Erythroblast (primary cell): ENCODE measurements around the gene F11R.
A peak's percentile ranks its signal among the peaks of the same experiment; 100 is the strongest.
"Not testable (repeated sequence)": the region's sequence is repeated elsewhere in the genome, so short reads cannot be mapped to it uniquely, and the experiment has no call there.

ENCODE experiments used
- DNase-seq, 2 experiments: peaks; one replicate each; lab custom pipeline; 2025; lab: John Stamatoyannopoulos, UW
- GATA1 ChIP-seq: IDR thresholded peaks from 2 replicates; pipeline ENCODE4 v1.6.1; 2011; ENCODE audit warnings: low read depth, mild to moderate bottlenecking, control low read depth, low read length, moderate library complexity
- POLR2A ChIP-seq: IDR thresholded peaks from 2 replicates; pipeline ENCODE4 v1.6.1; 2011; ENCODE audit warnings: mild to moderate bottlenecking, low read length

The F11R gene

GRCh38 chr1:161020509-161021164 is at the start of gene F11R:
Gene F11R, minus strand, starts transcription at chr1:161021152. Its CDS starts 79 bp downstream, at chr1:161021073.
- DNase-seq: peak; percentile 89 to 91
- no peak for TF ChIP-seq GATA1
- peak; percentile 81 for TF ChIP-seq POLR2A

GRCh38 chr1:161069731-161070270 is 48.8 kb upstream of the F11R start, which contains the start of gene ARHGAP30:
Gene ARHGAP30, minus strand, starts transcription at chr1:161069891. Its CDS starts 267 bp downstream, at chr1:161069624.
- DNase-seq: no peak
- TF ChIP-seq POLR2A (peak; percentile 27), GATA1 (no peak)

DNA sequence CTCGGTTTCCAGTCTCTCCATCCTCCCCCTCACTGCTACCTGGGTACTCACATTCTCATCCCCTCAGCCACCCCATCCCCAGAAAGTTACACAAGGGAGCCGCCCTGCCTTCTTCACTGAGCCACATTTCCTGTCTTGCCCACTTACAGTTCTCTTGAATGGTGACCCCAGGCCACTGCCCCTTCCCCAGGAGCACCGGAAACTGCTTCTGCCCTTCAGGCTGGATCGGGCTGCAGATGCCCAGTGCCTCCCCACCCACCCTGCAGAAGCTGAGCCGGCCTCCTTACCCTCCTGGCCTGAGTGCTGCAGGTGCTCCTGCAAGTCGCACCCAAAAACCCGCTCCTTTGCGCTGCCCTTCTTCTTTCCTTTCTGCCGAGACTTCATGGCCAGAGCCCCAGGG is 48.3 kb upstream of the F11R start:
- TF ChIP-seq POLR2A (no peak), GATA1 (no peak)
- no peak for DNase-seq

DNA sequence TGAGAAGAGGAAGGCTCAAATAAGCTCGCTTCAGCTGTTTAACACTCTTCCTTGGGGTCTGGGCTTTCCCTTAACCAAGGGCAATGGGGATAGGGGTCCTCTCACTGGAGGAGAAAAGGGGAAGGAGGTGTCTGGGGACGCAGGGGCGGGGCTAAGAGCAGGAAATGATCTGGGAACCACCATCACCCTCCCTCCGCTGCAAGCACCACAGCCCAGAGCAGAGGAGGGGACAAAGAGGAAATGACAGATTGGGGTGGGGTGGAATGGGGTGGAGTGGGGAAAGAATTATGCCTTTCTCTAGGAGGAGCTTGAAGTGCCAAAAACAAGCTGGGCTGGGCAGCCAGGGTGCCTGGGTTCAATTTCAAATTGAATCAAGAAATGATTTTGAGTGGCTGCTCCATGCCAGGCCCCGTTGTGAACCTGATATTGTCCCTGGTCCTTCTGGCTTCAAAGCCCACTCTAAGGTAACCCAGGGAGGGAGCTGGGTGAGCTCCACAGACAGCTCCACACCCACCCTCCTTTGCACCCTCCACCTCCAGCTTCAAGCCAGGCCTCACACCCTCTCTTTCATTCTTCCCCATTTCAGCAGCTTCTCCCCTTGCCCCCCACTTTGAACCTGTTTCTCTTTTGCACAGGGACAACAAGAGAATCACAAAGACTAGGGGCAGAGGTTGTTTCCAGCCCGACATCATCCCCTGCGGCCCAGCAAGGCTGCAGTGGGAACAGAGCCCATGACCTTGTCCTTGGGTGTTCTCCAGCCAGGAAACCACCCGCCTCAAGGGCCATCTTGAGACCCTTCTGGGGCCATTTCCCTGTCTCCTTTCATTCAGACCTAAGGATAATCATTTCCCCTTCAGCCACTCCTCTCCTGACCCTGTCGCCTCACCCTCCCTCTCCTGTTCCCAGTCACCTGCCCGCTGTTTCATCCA is 47.6 kb upstream of the F11R start:
- DNase-seq: no peak
- TF ChIP-seq POLR2A: peak; percentile 11
- no peak for TF ChIP-seq GATA1

DNA sequence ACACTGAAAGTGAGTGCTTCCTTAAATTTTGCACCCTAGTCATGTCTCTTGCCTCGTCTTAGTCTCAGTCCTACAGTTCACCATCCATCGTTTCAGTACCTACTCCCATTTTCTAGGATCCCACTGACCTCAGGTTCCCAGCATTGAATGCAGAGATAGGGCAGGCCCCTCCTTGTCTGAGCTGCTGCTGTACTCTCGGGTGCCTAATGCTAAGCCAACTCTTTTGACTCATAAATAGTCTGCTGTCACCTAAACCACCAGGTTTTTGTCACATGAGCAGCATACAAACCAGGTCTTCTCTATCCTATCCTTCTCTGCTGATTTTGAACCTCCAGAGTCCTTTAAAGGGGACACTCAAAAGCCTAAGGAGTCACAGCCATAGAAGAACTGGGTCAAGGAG is 45.7 kb upstream of the F11R start:
- DNase-seq: no peak
- no peak for TF ChIP-seq POLR2A
- TF ChIP-seq GATA1: no peak

- DNase-seq: not testable (repeated sequence)
Observed at GRCh38 chr1:161065681-161066080, 44.7 kb upstream of the F11R start.

DNA sequence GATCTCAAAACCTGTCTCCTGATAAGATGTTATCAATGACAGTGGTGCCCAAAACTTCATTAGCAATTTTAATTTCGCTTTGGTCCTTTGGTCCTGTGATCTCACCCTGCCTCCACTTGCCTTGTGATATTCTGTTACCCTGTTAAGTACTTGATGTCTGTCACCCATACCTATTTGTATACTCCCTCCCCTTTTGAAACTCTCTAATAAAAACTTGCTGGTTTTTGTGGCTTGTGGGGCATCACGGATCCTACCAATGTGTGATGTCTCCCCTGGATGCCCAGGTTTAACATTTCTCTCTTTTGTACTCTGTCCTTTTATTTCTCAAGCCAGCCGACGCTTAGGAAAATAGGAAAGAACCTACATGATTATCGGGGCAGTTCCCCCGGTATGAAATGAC is 43.0 kb upstream of the F11R start:
- DNase-seq: not testable (repeated sequence)

GRCh38 chr1:161061419-161061818 is 40.5 kb upstream of the F11R start:
- TF ChIP-seq GATA1 (no peak), POLR2A (no peak)
- DNase-seq: no peak

DNA sequence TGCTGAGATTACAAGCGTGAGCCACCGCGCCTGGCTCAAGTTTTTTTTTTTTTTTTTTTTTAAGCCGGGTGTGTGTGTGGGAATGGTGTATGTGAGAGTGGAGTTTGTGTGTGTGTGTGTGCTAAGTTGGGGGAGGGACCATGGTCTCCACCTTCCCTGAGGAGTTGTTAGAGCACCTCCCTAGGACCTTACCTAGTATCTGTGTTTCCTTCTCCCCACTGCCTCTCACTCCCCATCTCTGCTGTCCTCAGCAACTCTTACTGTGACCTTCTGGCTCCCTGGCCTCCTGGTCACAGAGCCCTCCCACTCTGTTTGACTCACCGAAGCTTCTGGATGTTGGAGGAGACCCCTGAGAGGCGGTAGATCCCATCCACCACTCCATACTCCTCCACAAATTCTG is 38.3 kb upstream of the F11R start:
- no peak for TF ChIP-seq GATA1
- no peak for TF ChIP-seq POLR2A

DNA sequence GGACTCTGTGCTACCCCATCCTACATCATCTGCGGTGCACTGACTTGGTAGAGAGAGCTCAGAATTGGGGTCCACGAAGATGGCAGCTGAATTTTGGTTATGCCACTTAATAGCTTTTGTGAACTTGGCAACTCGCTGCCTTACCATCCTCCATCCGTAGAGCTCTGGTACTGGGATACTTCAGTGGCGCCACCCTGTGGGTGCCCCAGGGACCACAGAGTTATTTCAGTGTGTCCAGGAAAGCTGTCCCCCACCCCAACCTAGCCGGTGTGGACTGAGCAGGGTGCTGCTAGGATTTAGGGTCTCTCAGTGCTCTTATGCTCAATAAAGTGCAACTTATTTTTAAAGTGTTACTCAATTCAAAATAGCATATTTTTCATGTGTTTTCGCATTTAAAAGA is 33.9 kb upstream of the F11R start:
- no peak for TF ChIP-seq GATA1
- no peak for TF ChIP-seq POLR2A

More for the DNA sequence above, 38.3 kb upstream of the F11R start:
- DNase-seq: no peak

DNA sequence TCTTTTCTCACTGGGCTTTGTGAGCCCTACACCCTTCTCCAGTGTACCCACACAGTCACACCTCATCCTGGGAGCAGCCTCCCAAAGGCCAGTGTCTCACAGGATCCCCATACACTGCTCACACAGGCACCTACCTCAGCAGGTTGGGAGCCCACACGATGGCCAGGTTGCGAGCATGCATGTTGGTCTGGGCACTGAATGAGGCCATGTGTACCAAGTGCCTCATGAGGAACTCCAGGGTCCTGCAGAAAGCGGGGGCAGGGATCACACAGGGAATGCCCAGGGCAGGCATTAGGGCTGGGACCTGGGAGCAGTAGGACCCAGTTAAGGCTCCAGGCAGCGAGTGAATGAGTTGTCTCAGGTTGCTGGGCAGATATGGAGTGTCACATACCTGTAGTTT is 33.3 kb upstream of the F11R start:
- DNase-seq: no peak
- TF ChIP-seq GATA1 (no peak), POLR2A (no peak)

More for the DNA sequence above, 33.9 kb upstream of the F11R start:
- DNase-seq: peak in 1 of 2 experiments; percentile 41

GRCh38 chr1:161052899-161053298 is 31.9 kb upstream of the F11R start:
- no peak for DNase-seq
- no peak for TF ChIP-seq GATA1
- TF ChIP-seq POLR2A: no peak

- DNase-seq: no peak
- no peak for TF ChIP-seq POLR2A
- TF ChIP-seq GATA1: no peak
Observed at GRCh38 chr1:161051219-161051618, 30.3 kb upstream of the F11R start.

DNA sequence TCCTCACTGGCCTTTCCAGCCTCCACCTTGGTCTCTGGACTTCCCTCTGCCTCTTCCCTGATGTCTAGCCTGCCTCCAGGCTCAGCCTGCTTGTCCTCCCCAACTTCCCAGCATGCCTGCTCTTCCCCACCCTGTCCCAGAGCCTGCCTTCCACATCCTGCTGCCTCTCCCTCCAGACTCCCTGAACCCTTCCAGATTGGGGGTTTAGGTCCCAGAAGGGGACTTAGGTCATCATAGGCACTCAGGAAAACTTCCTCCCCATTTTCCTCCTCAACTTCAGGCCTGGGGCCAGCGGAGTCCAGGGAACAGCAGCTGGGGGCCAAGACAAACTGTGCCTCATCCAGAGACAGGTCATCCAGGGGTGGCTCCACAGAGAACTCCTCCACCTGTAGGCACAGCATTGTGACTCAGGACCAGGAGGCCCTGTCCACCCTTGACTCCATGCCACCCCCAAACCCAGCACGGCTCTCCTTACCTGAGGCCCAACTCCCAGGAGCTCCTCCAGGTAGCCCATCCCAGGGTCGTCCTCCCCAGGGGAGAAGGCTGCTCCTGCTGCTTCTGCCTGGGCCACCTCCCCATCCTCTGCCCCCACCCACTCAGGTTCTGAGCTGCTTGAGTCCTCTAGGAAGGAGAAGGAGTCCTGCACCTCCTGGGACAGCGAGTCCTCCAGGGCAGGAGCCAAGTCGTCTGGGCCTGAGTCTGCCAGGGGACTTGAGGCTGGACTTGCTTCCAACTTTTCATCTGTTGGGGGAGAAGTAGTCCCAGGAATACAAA is 28.2 kb upstream of the F11R start:
- no peak for DNase-seq
- no peak for TF ChIP-seq GATA1
- TF ChIP-seq POLR2A: no peak
